ENCODE measurements around the gene LAP3. TPM values are rescaled to one million over a fixed set of nuclear protein-coding genes. Genes with fewer than 3 reads are reported as not detected.
A peak's percentile ranks its signal among the peaks of the same experiment; 100 is the strongest.

The LAP3 gene
- total and polyA plus RNA-seq, 12 donors: 22.7 to 176 (median 105) TPM

DNA sequence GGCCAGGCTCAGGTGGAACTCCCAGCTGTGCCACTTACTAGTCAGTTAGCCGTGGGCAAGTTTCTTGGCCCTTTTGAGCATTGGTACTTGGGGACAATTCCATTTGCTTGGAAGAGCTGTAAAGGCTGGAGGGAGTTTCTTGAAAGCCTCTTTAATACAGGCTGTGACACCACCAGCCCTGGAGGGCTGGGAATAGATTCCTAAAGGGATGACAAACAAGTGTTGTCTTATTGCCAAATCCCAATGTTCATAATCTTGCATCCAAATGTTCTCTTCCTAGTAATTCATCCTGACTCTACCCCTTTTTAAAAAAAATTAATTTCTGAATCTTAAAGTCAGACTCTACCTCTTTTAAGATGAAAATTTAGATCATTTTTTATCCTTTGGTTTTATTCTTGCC is 22.8 kb downstream of the LAP3 start:
- no peak overlapping the region for H3K27ac ChIP-seq
- H3K36me3 ChIP-seq (replicated peaks in 1 of 2): peaks cover 0 to 83% of the 10 kb centered on the region in 2 donors
- intact Hi-C loops (cut with DNase I): no loop called here
- H3K4me3 ChIP-seq: no peak overlapping the region
- no peaks in the 10 kb centered on the region for H3K4me1 ChIP-seq (replicated peaks in 1 of 2)
- WGBS, 4 donors: 53 to 100% (median 95%) methylated on average over 1 of the region's 1 CpG
- TF ChIP-seq POLR2A (IDR thresholded peaks at IDR 0.05): no peak
- TF ChIP-seq, protein P1, sequence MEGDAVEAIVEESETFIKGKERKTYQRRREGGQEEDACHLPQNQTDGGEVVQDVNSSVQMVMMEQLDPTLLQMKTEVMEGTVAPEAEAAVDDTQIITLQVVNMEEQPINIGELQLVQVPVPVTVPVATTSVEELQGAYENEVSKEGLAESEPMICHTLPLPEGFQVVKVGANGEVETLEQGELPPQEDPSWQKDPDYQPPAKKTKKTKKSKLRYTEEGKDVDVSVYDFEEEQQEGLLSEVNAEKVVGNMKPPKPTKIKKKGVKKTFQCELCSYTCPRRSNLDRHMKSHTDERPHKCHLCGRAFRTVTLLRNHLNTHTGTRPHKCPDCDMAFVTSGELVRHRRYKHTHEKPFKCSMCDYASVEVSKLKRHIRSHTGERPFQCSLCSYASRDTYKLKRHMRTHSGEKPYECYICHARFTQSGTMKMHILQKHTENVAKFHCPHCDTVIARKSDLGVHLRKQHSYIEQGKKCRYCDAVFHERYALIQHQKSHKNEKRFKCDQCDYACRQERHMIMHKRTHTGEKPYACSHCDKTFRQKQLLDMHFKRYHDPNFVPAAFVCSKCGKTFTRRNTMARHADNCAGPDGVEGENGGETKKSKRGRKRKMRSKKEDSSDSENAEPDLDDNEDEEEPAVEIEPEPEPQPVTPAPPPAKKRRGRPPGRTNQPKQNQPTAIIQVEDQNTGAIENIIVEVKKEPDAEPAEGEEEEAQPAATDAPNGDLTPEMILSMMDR (IDR thresholded peaks at IDR 0.05): no peak
- DNase-seq: no peak
- no peaks in the 10 kb centered on the region for H3K9me3 ChIP-seq (replicated peaks in 1 of 3)
- no peaks in the 10 kb centered on the region for H3K27me3 ChIP-seq

DNA sequence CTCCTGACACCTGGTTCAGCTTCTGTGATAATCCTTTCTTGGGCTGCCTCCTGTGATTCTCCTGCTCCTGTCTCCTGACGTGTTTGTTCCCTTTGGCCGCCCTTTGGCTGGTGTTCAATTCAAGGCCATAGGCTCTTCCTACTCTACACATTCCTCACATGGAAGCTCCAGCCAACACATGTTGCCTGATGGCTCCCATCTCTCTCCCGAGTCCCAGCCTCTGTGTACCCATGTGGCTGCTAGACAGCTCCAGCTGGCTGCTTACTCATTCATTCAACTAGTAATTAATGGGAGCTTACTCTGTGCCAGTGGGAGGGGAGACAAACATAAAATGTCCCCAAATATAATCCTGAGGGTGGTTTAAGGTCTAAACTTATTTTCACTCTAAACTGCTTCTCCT is 28.2 kb downstream of the LAP3 start:
- H3K27me3 ChIP-seq: no peaks in the 10 kb centered on the region
- H3K4me1 ChIP-seq (replicated peaks in 1 of 2): no peaks in the 10 kb centered on the region
- H3K36me3 ChIP-seq (replicated peaks in 1 of 2): peaks cover 0 to 67% of the 10 kb centered on the region in 2 donors
- 73 to 76% (median 74%) methylated on average over 3 of the region's 3 CpGs for WGBS, 4 donors
- TF ChIP-seq POLR2A (IDR thresholded peaks at IDR 0.05): no peak
- TF ChIP-seq, protein P1 (IDR thresholded peaks at IDR 0.05): no peak
- no peak for DNase-seq
- no peaks in the 10 kb centered on the region for H3K9me3 ChIP-seq (replicated peaks in 1 of 3)
- intact Hi-C loops (cut with DNase I): no loop called here
- H3K27ac ChIP-seq: no peak overlapping the region
- no peak overlapping the region for H3K4me3 ChIP-seq

DNA sequence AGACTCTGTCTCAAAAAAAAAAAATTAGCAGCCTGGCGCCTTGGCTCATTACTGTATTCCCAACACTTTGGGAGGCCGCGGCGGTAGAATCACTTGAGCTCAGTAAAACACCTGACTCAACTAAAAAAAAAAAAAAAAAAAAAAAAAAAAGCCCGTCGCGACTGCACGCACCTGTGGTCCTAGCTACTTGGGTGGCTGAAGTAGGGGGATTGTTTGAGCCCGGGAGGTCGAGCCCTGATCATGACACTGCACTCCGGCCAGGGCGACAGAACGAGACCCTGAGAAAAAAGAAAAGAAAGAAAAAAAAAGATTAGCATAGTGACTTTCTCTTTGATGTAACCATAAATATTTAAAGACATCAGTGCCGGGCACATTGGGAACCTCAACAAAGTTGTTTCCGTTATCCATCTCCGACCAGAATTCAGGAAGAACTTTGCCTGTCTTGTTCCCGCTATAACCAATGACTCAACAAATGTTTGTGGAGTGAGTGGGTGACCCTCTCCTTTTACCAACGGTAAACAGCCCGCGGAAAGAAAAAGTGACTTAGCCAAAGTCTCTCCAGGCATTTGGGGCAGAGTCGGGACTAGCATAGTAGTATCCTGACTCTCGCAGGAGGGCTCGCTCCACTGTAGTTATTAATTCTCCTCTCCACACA is 36.9 kb downstream of the LAP3 start:
- intact Hi-C loops (cut with DNase I): no loop called here
- TF ChIP-seq, protein P1 (IDR thresholded peaks at IDR 0.05): no peak
- no peak for TF ChIP-seq POLR2A (IDR thresholded peaks at IDR 0.05)
- Histone ChIP-seq H3K36me3 (replicated peaks in 1 of 2) (peaks cover 0 to 5% of the 10 kb centered on the region in 2 donors), H3K4me1 (replicated peaks in 1 of 2) (peaks cover 14 to 32% of the 10 kb centered on the region in 2 donors), H3K27ac (peak overlapping the region; percentile 70 to 89 (median 76)), H3K4me3 (peak overlapping the region in 3 of 4 donors; percentile 19 to 78 (median 51)), H3K27me3 (no peaks in the 10 kb centered on the region), H3K9me3 (replicated peaks in 1 of 3) (no peaks in the 10 kb centered on the region)
- peak in 5 of 7 donors; percentile 2 to 56 (median 18) for DNase-seq
- 1 to 3% (median 2%) methylated on average over 23 of the region's 23 CpGs for WGBS, 4 donors

DNA sequence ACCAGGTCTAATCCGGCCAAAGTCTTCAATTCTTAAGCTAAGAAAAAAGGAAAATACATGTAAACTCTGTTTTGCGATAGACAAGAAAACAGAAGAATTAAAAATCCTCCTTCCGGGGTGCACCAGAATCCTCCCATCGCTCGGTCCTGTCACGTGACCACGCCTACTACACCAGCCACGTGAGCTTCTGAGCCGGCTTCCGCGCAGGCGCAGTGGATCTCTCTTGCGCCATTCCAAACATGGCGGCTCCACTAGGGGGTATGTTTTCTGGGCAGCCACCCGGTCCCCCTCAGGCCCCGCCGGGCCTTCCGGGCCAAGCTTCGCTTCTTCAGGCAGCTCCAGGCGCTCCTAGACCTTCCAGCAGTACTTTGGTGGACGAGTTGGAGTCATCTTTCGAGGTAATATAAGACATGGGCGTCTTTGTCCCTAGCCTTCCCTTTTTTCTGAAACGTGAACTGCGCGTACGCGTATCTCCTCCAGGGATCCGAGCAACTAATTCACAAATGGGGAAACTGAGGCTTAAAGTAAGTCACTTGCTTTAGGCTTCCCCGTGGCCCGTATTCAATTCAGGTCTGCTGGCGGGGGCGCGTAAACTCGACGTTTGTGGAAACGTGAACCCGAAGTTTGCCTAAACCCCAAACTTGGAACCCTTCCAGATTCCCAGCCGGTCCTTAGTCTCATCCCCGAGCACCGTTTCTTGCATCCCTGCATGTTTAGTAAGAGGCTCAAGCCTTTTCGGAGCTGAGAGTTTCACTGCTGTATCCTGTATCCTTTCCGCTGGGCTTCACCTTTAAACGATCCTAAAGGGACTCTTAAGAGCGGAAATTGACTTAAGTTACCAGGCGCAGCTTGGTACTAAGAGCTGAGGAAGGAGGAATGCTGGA is 37.7 kb downstream of the LAP3 start, which contains the start of gene MED28:
TSS of gene MED28 (plus strand) at position 226 of the 884 bp plus-strand sequence. CDS start at position 240, 14 bp downstream.
- 0 to 1% (median 0%) methylated on average over 39 to 46 of the region's 46 CpGs for WGBS, 4 donors
- Histone ChIP-seq H3K4me3 (peak within 1 kb of the TSS; percentile 19 to 98 (median 64)), H3K9me3 (replicated peaks in 1 of 3) (no peaks in the 10 kb centered on the region), H3K27me3 (no peaks in the 10 kb centered on the region), H3K36me3 (replicated peaks in 1 of 2) (peaks cover 0 to 9% of the 10 kb centered on the region in 2 donors), H3K4me1 (replicated peaks in 1 of 2) (peaks cover 14 to 40% of the 10 kb centered on the region in 2 donors), H3K27ac (peak within 1 kb of the TSS; percentile 70 to 89 (median 76))
- peak; percentile 96 to 99 (median 98) for DNase-seq
- TF ChIP-seq, protein P1 (IDR thresholded peaks at IDR 0.05): peak in 3 of 6 experiments; percentile 1 to 40 (median 8)
- peak; percentile 79 to 85 for TF ChIP-seq POLR2A (IDR thresholded peaks at IDR 0.05)
- intact Hi-C loops (cut with DNase I): no loop called here

All from adrenal gland (tissue), 12 donors.